ENCODE measurements around the gene PRMT7. TPM values are rescaled to one million over a fixed set of nuclear protein-coding genes. Genes with fewer than 3 reads are reported as not detected.

PRMT7 gene
- total RNA-seq, 1 experiment from 2014 or later, result 49.4 TPM

- H3K9me3 Mint-ChIP-seq (ENCODE audit: low read depth, unreplicated experiment), result no peaks in the 10 kb centered on the region
- H3K27me3 Mint-ChIP-seq (ENCODE audit: unreplicated experiment), result peaks cover 65% of the 10 kb centered on the region
- no peak overlapping the region for H3K27ac Mint-ChIP-seq (ENCODE audit: unreplicated experiment)
- no peak for TF ChIP-seq CTCF (IDR thresholded peaks at IDR 0.05; ENCODE audit: unreplicated experiment)
- no TSS peak for BruUV-seq (replicated peaks)
- H3K4me1 Mint-ChIP-seq (ENCODE audit: low read depth, unreplicated experiment), result no peaks in the 10 kb centered on the region
- H3K36me3 Mint-ChIP-seq (ENCODE audit: insufficient read depth, unreplicated experiment), result peaks cover 4% of the 10 kb centered on the region
- CTCF ChIA-PET, result interaction anchor here (0.8 kb wide), 1 partner anchor 43 kb away, joined by 4 read pairs; no protein-coding TSS in a partner anchor
- no peak overlapping the region for H3K4me3 Mint-ChIP-seq (ENCODE audit: low read depth, unreplicated experiment)
- DNase-seq, result no peak
- intact Hi-C loops (cut with micrococcal nuclease; ENCODE audit: unreplicated experiment), result no loop called here
These were observed 62.0 kb downstream of the PRMT7 start for GRCh38 chr16:68372806-68373205.

- Mint-ChIP-seq H3K36me3 (ENCODE audit: insufficient read depth, unreplicated experiment) (peaks cover 4% of the 10 kb centered on the region), H3K9me3 (ENCODE audit: low read depth, unreplicated experiment) (no peaks in the 10 kb centered on the region), H3K27me3 (ENCODE audit: unreplicated experiment) (peaks cover 56% of the 10 kb centered on the region), H3K27ac (ENCODE audit: unreplicated experiment) (no peak overlapping the region), H3K4me1 (ENCODE audit: low read depth, unreplicated experiment) (no peaks in the 10 kb centered on the region), H3K4me3 (ENCODE audit: low read depth, unreplicated experiment) (no peak overlapping the region)
- TF ChIP-seq CTCF (IDR thresholded peaks at IDR 0.05; ENCODE audit: unreplicated experiment), result no peak
- intact Hi-C loops (cut with micrococcal nuclease; ENCODE audit: unreplicated experiment), result no loop called here
- DNase-seq, result no peak
- CTCF ChIA-PET, result interaction anchor here (0.8 kb wide), 1 partner anchor 42 kb away, joined by 4 read pairs; no protein-coding TSS in a partner anchor
- no TSS peak for BruUV-seq (replicated peaks)
These were observed 62.9 kb downstream of the PRMT7 start for GRCh38 chr16:68373528-68374245.

GRCh38 chr16:68374246-68374805 lies 63.5 kb downstream of the PRMT7 start:
- no peak overlapping the region for H3K4me3 Mint-ChIP-seq (ENCODE audit: low read depth, unreplicated experiment)
- H3K36me3 Mint-ChIP-seq (ENCODE audit: insufficient read depth, unreplicated experiment), result peaks cover 4% of the 10 kb centered on the region
- intact Hi-C loops (cut with micrococcal nuclease; ENCODE audit: unreplicated experiment), result no loop called here
- peaks cover 51% of the 10 kb centered on the region for H3K27me3 Mint-ChIP-seq (ENCODE audit: unreplicated experiment)
- no peak for TF ChIP-seq CTCF (IDR thresholded peaks at IDR 0.05; ENCODE audit: unreplicated experiment)
- no TSS peak for BruUV-seq (replicated peaks)
- no peaks in the 10 kb centered on the region for H3K9me3 Mint-ChIP-seq (ENCODE audit: low read depth, unreplicated experiment)
- H3K4me1 Mint-ChIP-seq (ENCODE audit: low read depth, unreplicated experiment), result no peaks in the 10 kb centered on the region
- no peak overlapping the region for H3K27ac Mint-ChIP-seq (ENCODE audit: unreplicated experiment)
- DNase-seq, result no peak
- CTCF ChIA-PET, result no interaction called here

- peaks cover 4% of the 10 kb centered on the region for H3K36me3 Mint-ChIP-seq (ENCODE audit: insufficient read depth, unreplicated experiment)
- no peak overlapping the region for H3K4me3 Mint-ChIP-seq (ENCODE audit: low read depth, unreplicated experiment)
These were observed 64.3 kb downstream of the PRMT7 start for GRCh38 chr16:68374961-68375660.

More at GRCh38 chr16:68374961-68375660, 64.3 kb downstream of the PRMT7 start:
- BruUV-seq (replicated peaks), result no TSS peak
- H3K4me1 Mint-ChIP-seq (ENCODE audit: low read depth, unreplicated experiment), result no peaks in the 10 kb centered on the region
- CTCF ChIA-PET, result no interaction called here
- H3K27ac Mint-ChIP-seq (ENCODE audit: unreplicated experiment), result no peak overlapping the region
- peaks cover 51% of the 10 kb centered on the region for H3K27me3 Mint-ChIP-seq (ENCODE audit: unreplicated experiment)
- no peak for DNase-seq
- no peaks in the 10 kb centered on the region for H3K9me3 Mint-ChIP-seq (ENCODE audit: low read depth, unreplicated experiment)
- intact Hi-C loops (cut with micrococcal nuclease; ENCODE audit: unreplicated experiment), result no loop called here
- no peak for TF ChIP-seq CTCF (IDR thresholded peaks at IDR 0.05; ENCODE audit: unreplicated experiment)

Measured in Calu3 (cell line).